GM23248 (cell line): ENCODE measurements around the gene PCYT2. TPM values are rescaled to one million over a fixed set of nuclear protein-coding genes. Genes with fewer than 3 reads are reported as not detected.

Experiments
- DNase-seq: peaks from one replicate; pipeline ENCODE4 v3.0.0-alpha.2; 2015
- H2AFZ ChIP-seq: fragments of 200-600 bp; sonication (generic); 2 replicates; pipeline ENCODE4 v1.6.1; 2016; ENCODE audit warnings: antibody characterized with exemption
- H3F3A ChIP-seq: fragments of 200-600 bp; sonication (generic); 2 replicates; pipeline ENCODE4 v1.6.1; 2016; ENCODE audit warnings: mild to moderate bottlenecking, antibody characterized with exemption, mixed run types; ENCODE audit not compliant: insufficient read depth
- H3K27ac ChIP-seq: fragments of 200-600 bp; sonication (generic); 2 replicates; pipeline ENCODE4 v1.5.1; 2016; ENCODE audit warnings: mild to moderate bottlenecking
- H3K27me3 ChIP-seq: fragments of 200-600 bp; sonication (generic); replicated peaks from 2 replicates; pipeline ENCODE4 v1.6.1; 2016; ENCODE audit warnings: mild to moderate bottlenecking; ENCODE audit not compliant: insufficient read depth
- H3K36me3 ChIP-seq: fragments of 200-600 bp; sonication (generic); 2 replicates; pipeline ENCODE4 v1.6.1; 2016; ENCODE audit warnings: low read depth, mild to moderate bottlenecking
- H3K4me1 ChIP-seq: fragments of 200-600 bp; sonication (generic); 2 replicates; pipeline ENCODE4 v1.6.1; 2016; ENCODE audit warnings: mild to moderate bottlenecking; ENCODE audit not compliant: insufficient read depth
- H3K4me2 ChIP-seq: fragments of 200-600 bp; sonication (generic); one replicate; pipeline ENCODE4 v1.6.1; 2016; ENCODE audit warnings: mild to moderate bottlenecking; ENCODE audit not compliant: unreplicated experiment
- H3K4me3 ChIP-seq: fragments of 200-600 bp; sonication (generic); 2 replicates; pipeline ENCODE4 v1.5.1; 2016; ENCODE audit warnings: mild to moderate bottlenecking
- H3K79me2 ChIP-seq: fragments of 200-600 bp; sonication (generic); 2 replicates; pipeline ENCODE4 v1.6.1; 2016; ENCODE audit warnings: mild to moderate bottlenecking; ENCODE audit not compliant: insufficient read depth
- H3K9ac ChIP-seq: fragments of 200-600 bp; sonication (generic); 2 replicates; pipeline ENCODE4 v1.6.1; 2016; ENCODE audit warnings: mild to moderate bottlenecking
- H3K9me2 ChIP-seq: fragments of 200-600 bp; sonication (generic); 2 replicates; pipeline ENCODE4 v1.6.1; 2016; ENCODE audit warnings: mixed run types, mild to moderate bottlenecking, moderate library complexity; ENCODE audit not compliant: insufficient read depth
- H3K9me3 ChIP-seq: fragments of 200-600 bp; sonication (generic); one replicate; pipeline ENCODE4 v1.6.1; 2017; ENCODE audit warnings: low read depth
- H4K20me1 ChIP-seq: fragments of 200-600 bp; sonication (generic); 2 replicates; pipeline ENCODE4 v1.6.0; 2016; ENCODE audit not compliant: insufficient read depth
- EZH2 ChIP-seq: fragments of 200-600 bp; sonication (generic); IDR thresholded peaks from 2 replicates; pipeline ENCODE4 v1.6.1; 2018; ENCODE audit warnings: antibody characterized with exemption, mild to moderate bottlenecking; ENCODE audit not compliant: insufficient read depth, poor library complexity, severe bottlenecking
- EZH2phosphoT487 ChIP-seq: fragments of 200-600 bp; sonication (generic); IDR thresholded peaks from 2 replicates; pipeline ENCODE4 v1.6.1; 2018; ENCODE audit warnings: antibody characterized with exemption, moderate library complexity, mild to moderate bottlenecking, low read depth; ENCODE audit not compliant: insufficient read depth
- WGBS, 2 experiments: methylation state at CpG; one replicate each; pipeline ENCODE4 v1.1.6; 2015 to 2017; ENCODE audit warnings: low lambda C conversion rate in 2 of 2, low coverage in 1 of 2; ENCODE audit errors: missing lambda C conversion rate in 2 of 2; 5-methylcytosine and 5-hydroxymethylcytosine counted together
- in situ Hi-C: fragments of 300-500 bp; cut with MboI; formaldehyde crosslinking; loops from 2 replicates; pipeline ENCODE4 v1.15.0; 2020
- polyA plus RNA-seq: library from polyadenylated mRNA; unstranded; fragments of >200 nt; fragmentation: Nextera tagmentation; extraction: Ambion mirVana; gene quantifications from 2 replicates; pipeline ENCODE4 v1.2.1, GENCODE V29; 2016
- total RNA-seq: library from RNA; depleted of rRNA; stranded (reverse); fragments of >200 nt; shearing (Covaris generic); gene quantifications from 2 replicates; pipeline ENCODE4 v1.2.3, GENCODE V29; 2014; rRNA removed

The PCYT2 gene
- total and polyA plus RNA-seq, 2 experiments from 2014 or later, result 25.6 to 36.9 TPM

- Histone ChIP-seq H3K36me3 (peaks cover 54% of the 10 kb centered on the region; the same call in 1 of the 2 replicates), H4K20me1 (no peaks in the 10 kb centered on the region)
- 92 to 93% methylated on average over 12 of the region's 12 CpGs for WGBS, 2 experiments
These were observed 59.0 kb downstream of the PCYT2 start for GRCh38 chr17:81852237-81852636.

GRCh38 chr17:81851423-81851822, 59.8 kb downstream of the PCYT2 start:
- H4K20me1 ChIP-seq, result no peaks in the 10 kb centered on the region
- H3K4me1 ChIP-seq, result peaks cover 13% of the 10 kb centered on the region
- in situ Hi-C loops, result no loop called here
- no peaks in the 10 kb centered on the region for H3K27me3 ChIP-seq
- H3K9me2 ChIP-seq, result no peaks in the 10 kb centered on the region
- H3K27ac ChIP-seq, result no peak overlapping the region
- H3K36me3 ChIP-seq, result peaks cover 48% of the 10 kb centered on the region; the same call in 1 of the 2 replicates
- no peak overlapping the region for H2AFZ ChIP-seq
- H3K9me3 ChIP-seq, result no peaks in the 10 kb centered on the region
- peaks cover 95% of the 10 kb centered on the region for H3K79me2 ChIP-seq
- peaks cover 13% of the 10 kb centered on the region for H3F3A ChIP-seq
- DNase-seq, result no peak
- TF ChIP-seq EZH2phosphoT487 (no peak), EZH2 (no peak)
- no peak overlapping the region for H3K4me2 ChIP-seq
- H3K9ac ChIP-seq, result no peak overlapping the region
- H3K4me3 ChIP-seq, result no peak overlapping the region
- WGBS, 2 experiments, result 90 to 92% methylated on average over 16 of the region's 16 CpGs

More at GRCh38 chr17:81852237-81852636, 59.0 kb downstream of the PCYT2 start:
- peaks cover 6% of the 10 kb centered on the region for H3F3A ChIP-seq
- in situ Hi-C loops, result no loop called here
- no peaks in the 10 kb centered on the region for H3K9me3 ChIP-seq
- H3K9ac ChIP-seq, result no peak overlapping the region
- H3K4me1 ChIP-seq, result peaks cover 16% of the 10 kb centered on the region
- H3K4me3 ChIP-seq, result no peak overlapping the region
- no peak overlapping the region for H3K27ac ChIP-seq
- peaks cover 95% of the 10 kb centered on the region for H3K79me2 ChIP-seq
- H3K4me2 ChIP-seq, result no peak overlapping the region
- no peak for DNase-seq
- TF ChIP-seq EZH2 (no peak), EZH2phosphoT487 (no peak)
- no peaks in the 10 kb centered on the region for H3K27me3 ChIP-seq
- no peak overlapping the region for H2AFZ ChIP-seq
- H3K9me2 ChIP-seq, result no peaks in the 10 kb centered on the region

Other genes starting within 250 kb of the PCYT2 start
- 19.9 and 49.3 TPM in 2 replicates for gene OXLD1, start 244.8 kb downstream of the PCYT2 start, total RNA-seq
- 48.5 and 50.4 TPM in 2 replicates for gene OXLD1, start 244.8 kb downstream of the PCYT2 start, polyA plus RNA-seq
- 11.6 and 11.7 TPM in 2 replicates for gene CCDC137, start 244.7 kb downstream of the PCYT2 start, total RNA-seq
- gene CCDC137, start 244.7 kb downstream of the PCYT2 start, polyA plus RNA-seq, result 22.0 and 22.8 TPM in 2 replicates
- gene ARL16, start 227.6 kb downstream of the PCYT2 start, total RNA-seq, result 37.6 and 45.6 TPM in 2 replicates
- gene ARL16, start 227.6 kb downstream of the PCYT2 start, polyA plus RNA-seq, result 70.8 and 72.8 TPM in 2 replicates
- 161 and 166 TPM in 2 replicates for gene HGS, start 227.4 kb downstream of the PCYT2 start, total RNA-seq
- 106 and 110 TPM in 2 replicates for gene HGS, start 227.4 kb downstream of the PCYT2 start, polyA plus RNA-seq
- gene MRPL12, start 208.0 kb downstream of the PCYT2 start, total RNA-seq, result 4.3 and 4.9 TPM in 2 replicates
- 76.3 and 78.5 TPM in 2 replicates for gene MRPL12, start 208.0 kb downstream of the PCYT2 start, polyA plus RNA-seq
- 10.9 and 16.9 TPM in 2 replicates for gene SLC25A10, start 199.1 kb downstream of the PCYT2 start, total RNA-seq
- 11.0 and 12.5 TPM in 2 replicates for gene SLC25A10, start 199.1 kb downstream of the PCYT2 start, polyA plus RNA-seq
- gene GCGR, start 107.2 kb downstream of the PCYT2 start, total RNA-seq, result not detected in 2 replicates
- not detected in 2 replicates for gene GCGR, start 107.2 kb downstream of the PCYT2 start, polyA plus RNA-seq
- 102 and 135 TPM in 2 replicates for gene MCRIP1, start 78.1 kb downstream of the PCYT2 start, total RNA-seq
- gene MCRIP1, start 78.1 kb downstream of the PCYT2 start, polyA plus RNA-seq, result 145 and 147 TPM in 2 replicates
- gene PPP1R27, start 76.3 kb downstream of the PCYT2 start, total RNA-seq, result not detected in 2 replicates
- gene PPP1R27, start 76.3 kb downstream of the PCYT2 start, polyA plus RNA-seq, result 0.37 TPM in 1 of 2 replicates, not detected in the other
- 3,203 and 4,003 TPM in 2 replicates for gene P4HB, start 50.9 kb downstream of the PCYT2 start, total RNA-seq
- gene P4HB, start 50.9 kb downstream of the PCYT2 start, polyA plus RNA-seq, result 1,651 and 1,674 TPM in 2 replicates
- gene ARHGDIA, start 40.1 kb downstream of the PCYT2 start, total RNA-seq, result 193 and 208 TPM in 2 replicates
- 310 and 313 TPM in 2 replicates for gene ARHGDIA, start 40.1 kb downstream of the PCYT2 start, polyA plus RNA-seq
- 80.6 and 100 TPM in 2 replicates for gene ALYREF, start 19.8 kb downstream of the PCYT2 start, total RNA-seq
- 6.9 and 8.6 TPM in 2 replicates for gene ALYREF, start 19.8 kb downstream of the PCYT2 start, polyA plus RNA-seq
- gene ANAPC11, start 19.7 kb downstream of the PCYT2 start, total RNA-seq, result 175 and 179 TPM in 2 replicates
- gene ANAPC11, start 19.7 kb downstream of the PCYT2 start, polyA plus RNA-seq, result 428 and 436 TPM in 2 replicates
- 2.4 TPM in 2 replicates for gene NPB, start 9.2 kb downstream of the PCYT2 start, total RNA-seq
- 1.1 and 1.6 TPM in 2 replicates for gene NPB, start 9.2 kb downstream of the PCYT2 start, polyA plus RNA-seq
- gene SIRT7, start 6.8 kb upstream of the PCYT2 start, total RNA-seq, result 13.1 and 14.5 TPM in 2 replicates
- 9.3 and 11.4 TPM in 2 replicates for gene SIRT7, start 6.8 kb upstream of the PCYT2 start, polyA plus RNA-seq
- 17.7 and 19.8 TPM in 2 replicates for gene MAFG, start 16.3 kb upstream of the PCYT2 start, total RNA-seq
- gene MAFG, start 16.3 kb upstream of the PCYT2 start, polyA plus RNA-seq, result 5.0 and 6.4 TPM in 2 replicates
- 229 and 279 TPM in 2 replicates for gene PYCR1, start 25.9 kb upstream of the PCYT2 start, total RNA-seq
- gene PYCR1, start 25.9 kb upstream of the PCYT2 start, polyA plus RNA-seq, result 181 and 197 TPM in 2 replicates
- gene MYADML2, start 35.8 kb upstream of the PCYT2 start, total RNA-seq, result not detected in 2 replicates
- gene MYADML2, start 35.8 kb upstream of the PCYT2 start, polyA plus RNA-seq, result 0.14 TPM in 1 of 2 replicates, not detected in the other
- not detected in 2 replicates for gene NOTUM, start 49.8 kb upstream of the PCYT2 start, total RNA-seq
- not detected in 2 replicates for gene NOTUM, start 49.8 kb upstream of the PCYT2 start, polyA plus RNA-seq
- 23.4 and 23.5 TPM in 2 replicates for gene ASPSCR1, start 66.2 kb upstream of the PCYT2 start, total RNA-seq
- gene ASPSCR1, start 66.2 kb upstream of the PCYT2 start, polyA plus RNA-seq, result 20.6 and 22.6 TPM in 2 replicates
- 43.9 and 68.8 TPM in 2 replicates for gene CENPX, start 111.5 kb upstream of the PCYT2 start, total RNA-seq
- 65.2 and 68.6 TPM in 2 replicates for gene CENPX, start 111.5 kb upstream of the PCYT2 start, polyA plus RNA-seq
- gene LRRC45, start 111.9 kb upstream of the PCYT2 start, total RNA-seq, result 14.8 and 15.3 TPM in 2 replicates
- gene LRRC45, start 111.9 kb upstream of the PCYT2 start, polyA plus RNA-seq, result 4.4 and 4.5 TPM in 2 replicates
- gene RAC3, start 120.3 kb upstream of the PCYT2 start, total RNA-seq, result 5.4 and 7.9 TPM in 2 replicates
- 1.3 and 1.8 TPM in 2 replicates for gene RAC3, start 120.3 kb upstream of the PCYT2 start, polyA plus RNA-seq
- gene DCXR, start 126.3 kb upstream of the PCYT2 start, total RNA-seq, result 75.8 and 83.5 TPM in 2 replicates
- 69.9 and 70.2 TPM in 2 replicates for gene DCXR, start 126.3 kb upstream of the PCYT2 start, polyA plus RNA-seq
- gene RFNG, start 140.4 kb upstream of the PCYT2 start, total RNA-seq, result 59.8 and 61.2 TPM in 2 replicates
- 10.6 and 11.8 TPM in 2 replicates for gene RFNG, start 140.4 kb upstream of the PCYT2 start, polyA plus RNA-seq
- gene GPS1, start 140.5 kb upstream of the PCYT2 start, total RNA-seq, result 130 and 138 TPM in 2 replicates
- 101 and 104 TPM in 2 replicates for gene GPS1, start 140.5 kb upstream of the PCYT2 start, polyA plus RNA-seq
- 61.2 and 96.4 TPM in 2 replicates for gene DUS1L, start 154.4 kb upstream of the PCYT2 start, total RNA-seq
- 13.3 and 27.7 TPM in 2 replicates for gene DUS1L, start 154.4 kb upstream of the PCYT2 start, polyA plus RNA-seq
- gene FASN, start 186.8 kb upstream of the PCYT2 start, total RNA-seq, result 33.8 and 38.2 TPM in 2 replicates
- 12.7 and 16.3 TPM in 2 replicates for gene FASN, start 186.8 kb upstream of the PCYT2 start, polyA plus RNA-seq